Measurements from ENCODE around the gene SYNE2.

The SYNE2 gene

GRCh38 chr14:63951021-63951420 lies 98.2 kb downstream of the SYNE2 start:
- H3K36me3 ChIP-seq (ENCODE audit: low read length), result peaks cover 56% of the 10 kb centered on the region; the same call in 1 of the 2 replicates
- H3F3A ChIP-seq (ENCODE audit: insufficient read depth), result 0 out of 2 replicates have a peak, but pooled peaks cover 10% of the 10 kb centered on the region
- no peak for TF ChIP-seq CTCF (IDR thresholded peaks at IDR 0.05; ENCODE audit: insufficient read depth, low read length, poor library complexity, severe bottlenecking)
- TF ChIP-seq EZH2phosphoT487 (conservative IDR thresholded peaks at IDR 0.05; ENCODE audit: low read length), result no peak
- no peaks in the 10 kb centered on the region for H4K20me1 ChIP-seq (ENCODE audit: low read depth, low read length)
- H3K9me2 ChIP-seq (replicated peaks; ENCODE audit: insufficient read depth, low read length), result no peaks in the 10 kb centered on the region
- H3K27ac ChIP-seq (ENCODE audit: low read depth, low read length), result no peak overlapping the region
- no peak overlapping the region for H3K9ac ChIP-seq (ENCODE audit: low read length)
- no peak overlapping the region for H3K4me3 ChIP-seq (ENCODE audit: insufficient read depth, low read length, poor library complexity, severe bottlenecking)
- H3K9me3 ChIP-seq (ENCODE audit: insufficient read depth, low read length), result no peaks in the 10 kb centered on the region
- peaks cover 4% of the 10 kb centered on the region; the same call in 1 of the 2 replicates for H3K79me2 ChIP-seq (ENCODE audit: insufficient read depth, low read length)
- no peak overlapping the region for H2AFZ ChIP-seq (ENCODE audit: low read depth, low read length, severe bottlenecking)
- H3K27me3 ChIP-seq (ENCODE audit: low read length), result no peaks in the 10 kb centered on the region
- H3K4me2 ChIP-seq (ENCODE audit: low read depth, low read length, poor library complexity, severe bottlenecking), result no peak overlapping the region

DNA sequence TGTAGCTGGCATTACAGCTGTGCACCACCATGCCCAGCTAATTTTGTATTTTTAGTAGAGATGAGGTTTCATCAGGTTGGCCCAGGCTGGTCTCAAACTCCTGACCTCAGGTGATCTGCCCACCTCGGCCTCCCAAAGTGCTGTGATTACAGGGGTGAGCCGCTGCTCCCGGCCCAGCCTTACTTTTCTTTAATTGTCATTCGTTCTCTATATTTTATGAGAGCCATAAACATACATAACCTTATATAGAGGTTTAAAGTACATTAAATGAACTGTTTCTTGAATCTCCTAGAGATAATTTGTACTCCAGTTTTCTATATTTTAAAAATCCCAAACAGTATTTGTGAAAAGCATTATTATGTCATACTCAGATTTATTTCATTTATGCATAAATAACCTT lies 98.6 kb downstream of the SYNE2 start:
- peaks cover 4% of the 10 kb centered on the region; the same call in 1 of the 2 replicates for H3K79me2 ChIP-seq (ENCODE audit: insufficient read depth, low read length)
- TF ChIP-seq EZH2phosphoT487 (conservative IDR thresholded peaks at IDR 0.05; ENCODE audit: low read length) (no peak), CTCF (IDR thresholded peaks at IDR 0.05; ENCODE audit: insufficient read depth, low read length, poor library complexity, severe bottlenecking) (no peak)
- no peaks in the 10 kb centered on the region for H3K9me2 ChIP-seq (replicated peaks; ENCODE audit: insufficient read depth, low read length)
- no peak overlapping the region for H3K9ac ChIP-seq (ENCODE audit: low read length)
- no peak overlapping the region for H2AFZ ChIP-seq (ENCODE audit: low read depth, low read length, severe bottlenecking)
- no peaks in the 10 kb centered on the region for H3K27me3 ChIP-seq (ENCODE audit: low read length)
- H3K4me3 ChIP-seq (ENCODE audit: insufficient read depth, low read length, poor library complexity, severe bottlenecking), result no peak overlapping the region
- H3K36me3 ChIP-seq (ENCODE audit: low read length), result peaks cover 58% of the 10 kb centered on the region; the same call in 1 of the 2 replicates
- H3F3A ChIP-seq (ENCODE audit: insufficient read depth), result 0 out of 2 replicates have a peak, but pooled peaks cover 10% of the 10 kb centered on the region
- H3K27ac ChIP-seq (ENCODE audit: low read depth, low read length), result no peak overlapping the region
- H3K9me3 ChIP-seq (ENCODE audit: insufficient read depth, low read length), result no peaks in the 10 kb centered on the region
- no peaks in the 10 kb centered on the region for H4K20me1 ChIP-seq (ENCODE audit: low read depth, low read length)
- no peak overlapping the region for H3K4me2 ChIP-seq (ENCODE audit: low read depth, low read length, poor library complexity, severe bottlenecking)

DNA sequence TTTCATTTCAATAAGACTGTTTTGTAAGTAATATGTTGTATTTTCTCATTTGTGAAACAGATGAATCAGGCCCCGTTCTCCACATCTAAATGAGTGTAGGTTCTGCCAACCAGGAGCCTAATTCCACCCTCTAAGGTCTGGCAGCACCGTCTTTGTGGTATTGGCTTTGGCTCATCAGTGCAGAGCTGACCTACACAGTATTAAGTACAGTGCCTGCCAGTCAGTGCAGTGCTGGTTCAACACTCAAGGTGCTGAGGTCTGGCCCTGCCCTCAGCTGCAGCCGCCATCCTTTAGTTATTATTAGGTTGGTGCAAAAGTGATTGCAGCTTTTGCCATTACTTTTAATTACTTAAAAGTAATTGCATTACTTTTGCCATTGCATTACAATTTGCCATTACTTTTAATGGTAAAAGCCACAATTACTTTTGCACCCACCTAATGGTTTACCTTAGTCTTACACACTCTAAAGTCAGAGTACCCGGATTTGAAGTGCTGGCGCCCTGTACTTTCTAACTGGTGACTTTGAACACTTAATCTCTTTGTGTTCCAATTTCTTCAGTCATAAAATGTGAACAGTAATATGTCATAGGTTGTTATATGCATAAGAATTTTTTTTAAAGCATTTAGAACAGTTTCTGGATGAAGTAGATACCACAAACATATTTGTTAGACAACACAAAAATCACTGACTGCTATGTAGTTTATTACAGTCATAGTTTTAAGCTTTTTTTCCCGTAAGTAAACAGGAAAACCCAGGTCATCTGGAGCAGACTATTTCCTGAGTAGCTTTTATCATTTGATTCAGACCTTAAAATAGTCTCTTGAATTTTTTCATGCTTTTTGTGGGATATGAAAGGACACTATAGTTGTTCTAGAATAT lies 99.5 kb downstream of the SYNE2 start:
- Histone ChIP-seq H3K4me2 (ENCODE audit: low read depth, low read length, poor library complexity, severe bottlenecking) (no peak overlapping the region), H3K79me2 (ENCODE audit: insufficient read depth, low read length) (no peaks in the 10 kb centered on the region), H3K4me3 (ENCODE audit: insufficient read depth, low read length, poor library complexity, severe bottlenecking) (no peak overlapping the region), H3K9ac (ENCODE audit: low read length) (no peak overlapping the region), H4K20me1 (ENCODE audit: low read depth, low read length) (no peaks in the 10 kb centered on the region), H2AFZ (ENCODE audit: low read depth, low read length, severe bottlenecking) (no peak overlapping the region), H3K9me2 (replicated peaks; ENCODE audit: insufficient read depth, low read length) (no peaks in the 10 kb centered on the region), H3K27ac (ENCODE audit: low read depth, low read length) (no peak overlapping the region), H3K27me3 (ENCODE audit: low read length) (no peaks in the 10 kb centered on the region), H3F3A (ENCODE audit: insufficient read depth) (0 out of 2 replicates have a peak, but pooled peaks cover 10% of the 10 kb centered on the region), H3K9me3 (ENCODE audit: insufficient read depth, low read length) (no peaks in the 10 kb centered on the region), H3K36me3 (ENCODE audit: low read length) (peaks cover 56% of the 10 kb centered on the region; the same call in 1 of the 2 replicates)
- no peak for TF ChIP-seq CTCF (IDR thresholded peaks at IDR 0.05; ENCODE audit: insufficient read depth, low read length, poor library complexity, severe bottlenecking)

Measured in SU-DHL-6 (cell line).